Right hindlimb (tissue), 1 donor: ENCODE measurements around the gene SDK2.

Source experiments
- DNase-seq: peaks from one replicate; pipeline ENCODE4 v3.0.0-alpha.2; 2018

SDK2 gene

DNA sequence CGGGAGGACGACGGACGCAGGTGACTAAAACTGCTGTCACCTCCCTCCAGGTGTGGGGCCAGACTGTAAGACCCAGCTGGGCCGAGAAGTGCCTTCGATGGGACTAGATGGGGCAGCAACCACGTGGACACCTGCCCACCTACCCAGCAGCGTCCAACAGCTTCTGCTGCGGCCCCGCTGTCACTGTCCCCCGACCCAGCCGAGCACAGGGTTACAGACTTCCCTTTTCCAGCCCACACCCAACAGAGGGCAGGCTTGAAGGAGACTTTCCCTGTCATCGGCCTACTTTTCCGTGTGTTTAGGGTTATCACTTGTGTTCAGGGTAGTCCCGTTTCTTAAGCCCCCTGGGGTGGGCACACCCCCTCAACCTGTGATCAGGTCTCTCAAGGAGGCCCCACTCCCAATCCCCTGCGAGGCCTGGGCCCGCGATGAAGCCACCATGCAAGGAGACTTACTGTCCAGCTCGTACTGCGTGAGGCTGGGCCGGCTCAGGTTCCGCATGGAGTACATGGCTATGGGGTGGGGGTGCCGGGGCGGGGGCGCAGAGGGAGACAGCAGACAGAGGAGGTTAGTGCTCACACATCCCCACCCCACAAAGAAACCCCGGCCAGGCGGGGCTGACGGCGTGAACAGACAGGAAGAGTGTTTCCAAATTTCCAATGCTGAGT lies 263.7 kb downstream of the SDK2 start:
- no peak for DNase-seq

DNA sequence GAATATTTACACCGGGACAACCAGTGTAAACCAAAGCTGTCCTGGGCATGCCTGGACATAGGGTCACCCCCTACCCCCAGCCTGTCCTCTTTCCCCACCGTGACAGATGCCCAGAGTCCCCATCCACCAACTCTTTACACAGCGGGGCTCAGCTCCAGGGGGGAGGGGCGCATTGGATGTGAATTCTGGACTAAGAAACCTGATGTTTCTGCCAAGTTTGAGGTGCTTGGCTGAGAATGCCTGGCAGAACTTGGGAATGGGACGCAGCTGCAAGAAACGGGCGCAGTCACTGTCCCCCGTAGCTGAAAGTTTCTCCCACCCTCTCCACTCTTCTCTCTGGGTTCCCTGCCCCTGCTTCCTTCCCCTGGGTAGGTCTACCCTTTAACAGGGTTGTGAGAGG lies 264.4 kb downstream of the SDK2 start:
- no peak for DNase-seq

DNA sequence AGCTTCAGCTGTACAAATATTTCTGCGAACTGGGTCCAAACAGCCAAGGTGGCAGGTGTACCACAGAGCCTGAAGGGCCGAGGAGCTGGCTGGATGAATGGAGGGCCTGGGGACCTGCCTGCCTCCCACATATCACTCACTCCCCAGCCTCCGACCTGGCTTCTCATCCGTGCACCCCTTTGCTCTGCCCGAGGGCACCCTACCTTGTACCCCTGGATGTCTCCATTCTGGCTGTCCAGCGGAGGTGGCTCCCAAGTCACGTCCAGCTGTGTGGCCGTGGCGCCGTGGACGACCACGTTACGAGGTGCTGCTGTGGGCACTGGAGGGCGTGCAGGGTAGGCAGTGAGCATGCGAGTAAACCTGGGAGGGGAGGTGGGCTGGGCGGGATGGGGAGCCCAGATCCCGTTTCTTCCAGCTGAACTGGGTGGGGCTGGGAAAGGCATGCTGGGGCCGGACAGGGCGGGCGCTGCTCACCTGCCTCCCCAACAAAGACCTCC lies 265.2 kb downstream of the SDK2 start:
- no peak for DNase-seq

DNA sequence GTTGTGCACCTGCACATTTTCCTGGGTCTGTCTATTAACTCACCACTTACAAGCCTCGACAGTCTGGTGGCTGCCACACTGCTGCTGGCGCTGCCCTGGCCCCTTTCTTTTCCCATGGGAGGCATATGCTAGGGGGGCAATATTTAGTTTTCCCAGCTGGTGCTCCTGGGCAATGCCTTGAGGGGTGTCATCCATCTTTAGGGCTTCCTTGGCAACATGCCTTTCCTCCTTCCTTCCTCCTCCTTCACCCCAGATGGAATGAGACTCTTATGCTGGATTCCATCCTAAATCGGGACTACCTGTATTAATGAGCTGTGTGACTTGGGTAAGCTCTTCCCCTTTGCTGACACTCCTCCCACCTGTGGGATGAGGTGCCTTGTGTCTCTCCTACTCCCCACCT lies 267.6 kb downstream of the SDK2 start:
- no peak for DNase-seq

DNA sequence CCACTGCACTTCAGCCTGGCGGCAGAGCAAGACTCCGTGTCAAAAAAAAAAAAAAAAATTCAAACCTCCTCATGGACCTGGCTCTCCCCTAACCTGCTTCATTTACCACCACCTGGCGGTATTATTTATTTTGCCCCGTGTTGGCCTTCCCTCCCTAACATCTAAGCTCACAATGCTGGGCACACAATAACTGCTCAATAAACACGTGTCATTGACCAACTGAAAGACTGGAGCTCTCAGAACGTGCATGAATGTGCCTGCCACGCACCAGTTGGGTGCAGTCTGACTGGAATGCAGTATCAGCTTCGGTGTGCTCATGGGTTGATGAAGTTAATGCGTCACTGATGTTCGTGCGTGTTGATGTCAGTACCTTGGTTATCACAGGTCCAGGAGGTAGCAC lies 268.1 kb downstream of the SDK2 start:
- DNase-seq, result no peak

DNA sequence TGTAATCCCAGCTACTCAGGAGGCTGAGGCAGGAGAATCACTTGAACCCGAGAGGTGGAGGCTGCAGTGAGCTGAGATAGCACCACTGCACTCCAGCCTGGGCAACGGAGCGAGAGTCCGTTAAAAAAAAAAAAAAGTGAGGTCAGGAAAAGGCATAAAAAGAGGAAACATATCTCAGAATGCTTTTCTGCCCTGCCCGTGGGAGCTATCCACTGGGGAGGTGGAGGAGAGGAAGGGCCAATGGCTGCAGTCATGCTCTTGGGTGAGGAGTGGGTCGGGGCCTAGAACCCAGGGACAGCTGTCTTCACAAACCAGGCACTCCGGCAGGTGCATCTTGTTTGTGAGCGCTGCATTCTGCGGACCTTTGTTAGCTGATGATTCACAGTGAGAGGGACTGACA lies 272.4 kb downstream of the SDK2 start:
- no peak for DNase-seq

DNA sequence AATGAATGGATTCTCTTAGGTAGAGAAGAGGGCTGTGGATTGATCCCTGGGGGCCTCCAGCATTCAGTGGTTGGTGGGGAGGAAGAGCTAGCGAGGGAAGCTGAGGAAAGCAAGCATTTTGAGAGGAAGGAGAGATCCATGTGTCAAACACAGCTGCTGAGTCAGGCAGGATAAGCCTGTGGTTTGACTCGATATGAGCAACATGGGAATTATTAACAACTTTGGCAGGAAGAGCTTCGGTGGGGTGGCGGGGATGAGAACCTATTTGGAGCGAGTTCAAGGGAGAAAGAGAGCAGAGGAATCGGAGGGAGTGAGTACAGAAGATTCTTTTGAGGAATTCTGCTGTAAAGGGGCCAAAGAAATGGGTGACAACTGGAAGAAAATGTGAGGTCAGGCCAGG lies 273.0 kb downstream of the SDK2 start:
- DNase-seq, result no peak

DNA sequence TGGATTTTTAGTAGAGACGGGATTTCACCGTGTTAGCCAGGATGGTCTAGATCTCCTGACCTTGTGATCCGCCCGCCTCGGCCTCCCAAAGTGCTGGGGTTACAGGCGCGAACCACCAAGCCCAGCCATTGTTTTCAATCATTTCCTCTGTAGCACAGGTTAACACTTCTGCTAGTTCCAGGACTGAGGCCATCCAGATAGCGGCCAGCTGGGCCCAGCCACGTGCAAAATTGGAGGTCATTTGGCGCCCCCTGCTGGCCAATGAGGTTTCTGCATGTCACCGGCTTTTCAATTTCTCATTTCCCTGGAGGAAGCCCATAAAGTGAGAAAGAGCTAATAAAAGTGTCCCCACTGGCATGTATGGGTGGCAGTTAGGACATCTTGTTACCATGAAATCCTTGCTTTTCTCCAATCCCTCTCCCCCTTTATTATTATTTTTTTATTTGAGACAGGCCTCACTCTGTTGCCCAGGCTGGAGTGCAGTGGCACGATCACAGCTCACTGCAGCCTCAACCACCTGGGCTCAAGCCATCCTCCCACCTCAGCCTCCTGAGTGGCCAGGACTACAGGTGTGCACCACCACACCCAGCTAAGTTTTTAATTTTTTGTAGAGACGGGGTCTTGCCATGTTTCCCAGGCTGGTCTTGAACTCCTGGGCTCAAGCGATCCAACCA lies 274.3 kb downstream of the SDK2 start:
- DNase-seq, result peak; percentile 87

DNA sequence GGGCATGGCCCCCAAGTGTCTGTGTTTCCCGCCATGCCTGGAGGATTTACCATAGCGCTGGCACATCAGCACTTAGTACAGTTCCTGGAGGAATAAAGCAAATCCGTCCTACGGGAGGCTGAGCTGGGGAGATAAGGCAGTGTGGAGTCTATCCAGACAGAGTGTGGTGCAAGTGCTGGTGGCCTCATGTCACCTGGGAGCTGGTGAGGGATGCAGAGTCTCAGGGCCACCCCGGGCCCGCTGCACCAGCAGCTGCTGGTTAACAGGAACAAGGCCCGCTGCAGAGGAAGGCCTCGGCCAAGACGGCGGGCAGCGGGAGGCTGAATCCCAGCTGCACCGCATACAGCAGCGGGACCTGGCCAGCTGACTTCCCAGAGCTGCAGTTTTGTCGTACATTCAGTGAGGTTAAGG lies 275.1 kb downstream of the SDK2 start:
- no peak for DNase-seq

DNA sequence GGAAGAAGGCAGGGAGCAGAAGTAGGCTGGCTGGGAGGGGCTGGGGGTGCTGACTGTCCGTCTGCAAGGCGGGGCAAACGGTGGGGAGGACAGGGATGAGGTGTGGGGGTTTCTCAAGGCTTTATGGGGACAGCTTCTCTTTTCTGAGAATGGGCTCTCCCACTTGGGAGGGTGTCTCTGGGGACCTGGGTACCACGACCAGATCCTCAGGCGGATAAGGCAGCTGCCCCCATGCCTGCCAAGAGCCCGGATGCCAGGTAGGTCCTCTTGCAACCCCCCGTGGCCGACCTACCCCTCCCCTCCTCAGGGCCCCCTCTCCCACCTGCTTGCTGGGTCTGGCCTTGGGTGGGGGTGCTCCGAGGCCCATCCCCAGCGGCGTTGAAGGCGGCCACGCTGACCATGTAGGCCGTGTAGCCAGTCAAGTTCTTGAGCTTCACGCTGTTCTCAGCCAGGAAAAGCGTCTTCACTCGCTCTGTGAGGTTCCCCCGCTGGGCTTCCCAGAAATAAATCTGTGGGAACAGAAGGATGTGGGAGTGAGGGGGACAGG lies 276.1 kb downstream of the SDK2 start:
- DNase-seq, result no peak

DNA sequence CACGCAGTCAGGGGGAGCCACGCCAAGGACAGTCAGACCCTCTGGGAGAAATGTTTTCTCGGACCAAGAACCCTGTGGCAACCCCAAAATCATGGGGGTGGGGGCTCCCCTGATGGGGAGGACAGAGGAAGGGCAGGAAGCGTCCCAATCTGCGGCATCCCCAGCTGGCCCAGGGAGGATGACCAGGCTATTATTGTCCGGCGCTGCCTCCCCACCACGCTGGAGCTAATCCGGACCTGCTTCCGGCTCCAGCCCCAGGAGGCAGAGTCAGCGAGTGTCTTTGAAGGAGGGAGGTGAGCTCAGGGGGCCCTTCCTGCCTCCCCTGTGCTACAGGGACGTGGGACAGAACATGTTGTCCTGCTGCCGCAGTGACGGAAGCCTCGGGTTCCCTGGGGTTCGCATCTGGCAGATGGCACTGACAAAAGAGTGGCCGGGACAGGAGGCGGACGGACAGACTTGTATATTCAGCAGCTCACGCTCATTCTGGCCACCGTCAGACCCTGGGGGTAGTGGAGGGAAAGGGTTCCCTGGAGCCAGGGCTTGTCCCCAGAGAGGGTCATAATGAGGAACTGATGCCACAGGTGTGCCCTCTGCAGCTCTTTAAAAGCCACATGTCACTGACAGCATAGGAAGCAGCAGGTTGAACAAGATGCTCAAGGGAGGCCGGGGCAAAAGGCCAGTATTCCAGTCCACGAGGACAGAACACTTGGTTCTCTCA lies 278.2 kb downstream of the SDK2 start:
- peak; percentile 43 for DNase-seq

DNA sequence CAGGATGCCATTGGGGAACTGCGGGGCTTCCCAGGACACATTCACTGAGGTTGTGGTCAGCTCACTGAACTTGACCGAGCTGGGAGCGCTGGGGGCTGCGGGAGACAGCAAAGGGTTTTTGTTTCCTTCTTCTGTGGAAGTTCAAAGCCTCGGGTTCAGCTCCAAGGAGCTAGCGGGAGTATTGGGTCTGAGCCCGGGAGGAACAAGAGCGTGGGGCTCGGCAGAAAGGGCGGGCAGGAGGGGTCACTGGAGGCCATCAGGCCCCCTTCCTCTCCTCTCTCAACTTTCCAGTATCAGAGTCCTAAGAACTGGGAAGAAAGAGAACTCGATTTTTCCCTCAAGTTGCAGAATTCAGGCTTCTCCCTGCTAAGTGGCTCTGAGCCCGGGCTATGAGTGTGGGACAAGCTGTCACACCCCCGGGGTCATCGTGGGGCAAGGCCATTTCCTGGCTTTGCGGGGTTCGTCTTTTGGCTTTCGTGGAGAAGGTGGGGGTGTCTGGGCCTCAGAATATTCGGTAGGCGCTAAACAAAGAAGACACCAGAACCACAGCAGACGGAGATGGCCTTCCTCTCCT lies 278.9 kb downstream of the SDK2 start:
- peak; percentile 29 for DNase-seq

DNA sequence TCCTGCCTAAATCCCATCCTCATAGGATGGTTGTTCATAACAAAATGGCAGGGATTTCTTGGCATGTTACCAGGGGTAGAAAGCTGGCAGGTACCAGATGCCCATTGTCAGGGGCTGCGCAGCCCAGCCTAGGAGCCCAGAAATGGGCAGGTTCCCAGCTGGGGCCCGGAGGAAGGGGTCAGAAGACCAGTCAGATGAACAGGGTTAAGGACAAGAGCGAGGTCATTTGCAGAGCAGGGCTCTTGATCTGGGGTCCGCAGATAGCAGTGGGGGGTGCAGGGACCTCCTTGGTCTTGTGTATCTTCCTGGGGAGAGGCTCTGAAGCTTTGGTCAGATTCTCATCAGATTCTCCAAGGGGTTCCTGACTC lies 280.1 kb downstream of the SDK2 start:
- no peak for DNase-seq

DNA sequence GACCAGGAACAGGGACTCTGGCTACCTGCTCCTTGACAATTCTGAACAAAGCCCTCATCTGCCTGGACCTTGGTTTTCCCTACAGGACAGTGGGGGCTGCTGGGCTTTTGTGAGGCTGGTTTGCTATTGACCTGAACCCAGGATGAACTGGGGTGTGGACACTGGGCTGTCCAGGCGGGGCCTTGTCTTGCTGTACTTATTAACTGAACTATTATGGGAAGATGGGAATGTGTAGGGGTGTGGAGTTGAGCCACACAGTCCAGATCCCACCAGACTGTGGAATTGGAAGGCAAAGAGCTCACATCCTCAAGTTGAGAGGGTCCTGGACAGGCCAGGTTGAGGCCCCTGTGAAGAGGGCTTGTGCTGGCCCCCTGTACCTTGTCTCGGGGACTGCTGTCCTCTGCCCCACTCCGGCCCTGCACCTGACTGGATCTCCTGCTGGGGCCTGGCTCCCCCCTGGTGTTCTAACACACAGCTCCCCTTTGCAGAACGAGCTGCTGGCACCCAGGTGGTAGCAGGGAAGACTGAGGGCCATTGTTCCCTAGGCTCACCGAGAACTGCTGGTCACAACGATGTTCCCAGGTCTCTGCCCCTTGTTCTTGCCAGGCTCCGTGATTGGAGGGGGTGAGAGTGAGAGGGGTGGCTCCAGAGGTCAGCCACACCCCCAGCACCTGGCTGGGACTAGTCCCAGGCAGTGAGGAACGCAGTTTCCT lies 280.6 kb downstream of the SDK2 start:
- DNase-seq, result no peak

DNA sequence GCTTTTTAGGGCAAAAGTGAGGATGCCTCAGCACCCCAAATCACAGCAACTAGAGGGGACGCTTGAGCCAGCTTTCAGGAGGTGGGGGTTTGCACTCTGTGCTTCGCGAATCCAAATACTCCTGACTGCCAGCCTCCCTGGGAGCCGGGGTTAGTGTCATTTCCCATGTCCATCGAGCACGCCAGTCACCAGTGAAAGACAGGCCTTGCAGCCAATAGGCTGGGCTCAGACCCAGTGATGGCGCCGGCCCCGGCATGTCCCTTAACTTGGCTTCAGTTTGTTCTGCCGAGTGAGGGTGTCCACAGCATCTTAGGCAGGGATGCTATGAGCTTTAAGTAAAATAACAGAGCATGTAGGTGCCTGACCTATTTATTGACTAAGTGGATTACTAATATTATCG lies 281.5 kb downstream of the SDK2 start:
- DNase-seq, result no peak

DNA sequence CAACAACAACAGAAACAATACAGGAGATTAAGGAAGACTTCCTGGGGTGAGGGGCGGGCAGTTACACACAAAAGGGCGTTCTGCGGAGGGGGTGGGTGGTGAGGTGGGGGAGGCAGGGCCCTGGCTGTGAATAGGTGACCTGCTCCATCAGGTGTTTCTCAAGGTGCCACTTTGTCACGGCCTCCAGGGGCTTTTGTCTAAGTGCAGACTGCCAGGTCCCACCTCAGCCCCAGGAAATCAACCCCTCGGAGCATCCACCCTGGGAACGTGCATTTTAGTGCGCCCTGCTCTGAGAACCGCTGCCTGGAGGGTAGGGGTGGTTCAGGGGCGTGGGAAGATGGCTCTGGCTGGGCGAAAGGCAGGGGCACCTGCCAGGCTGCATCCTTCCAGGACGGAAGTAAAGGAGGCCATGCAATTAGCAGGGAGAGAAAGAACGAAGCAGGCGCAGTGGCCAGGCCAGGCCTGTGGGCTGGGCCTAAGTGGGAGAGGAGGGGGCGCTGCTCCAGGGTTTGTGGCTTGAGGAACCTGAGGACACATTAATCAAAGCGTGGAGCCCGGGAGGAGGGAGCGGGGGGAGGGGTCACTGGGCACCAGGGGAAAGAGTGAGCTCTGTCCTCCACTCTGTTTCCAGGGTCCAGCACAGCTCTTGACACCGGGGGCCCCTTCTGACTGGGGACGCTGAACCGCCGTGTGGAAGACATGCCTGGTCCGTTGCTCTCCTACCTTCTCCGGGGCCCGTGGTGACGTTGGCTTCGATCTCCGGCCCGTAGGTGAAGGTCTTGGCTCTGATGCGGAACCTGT lies 283.1 kb downstream of the SDK2 start:
- peak; percentile 10 for DNase-seq

DNA sequence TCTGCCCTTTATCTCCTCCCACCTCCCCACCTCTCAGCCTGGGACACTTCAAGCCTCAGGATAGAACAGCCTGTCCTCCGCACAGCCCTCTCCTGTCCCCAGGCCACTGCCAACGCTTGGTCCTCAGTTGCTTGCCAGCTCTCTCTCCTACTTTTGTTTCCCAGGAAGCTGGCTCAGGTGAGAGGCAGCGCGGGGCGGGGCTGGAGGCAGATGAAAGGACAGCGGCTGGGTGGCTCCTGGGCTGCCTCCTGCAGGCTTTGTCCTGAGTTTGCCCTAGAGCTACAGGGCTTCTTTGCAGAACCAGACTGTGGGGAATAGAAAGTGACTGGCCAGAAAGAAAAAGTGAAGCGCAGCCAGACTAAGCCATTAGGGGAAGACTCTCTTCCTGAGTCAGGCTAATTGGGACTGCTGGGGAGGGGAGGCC lies 284.2 kb downstream of the SDK2 start:
- no peak for DNase-seq

DNA sequence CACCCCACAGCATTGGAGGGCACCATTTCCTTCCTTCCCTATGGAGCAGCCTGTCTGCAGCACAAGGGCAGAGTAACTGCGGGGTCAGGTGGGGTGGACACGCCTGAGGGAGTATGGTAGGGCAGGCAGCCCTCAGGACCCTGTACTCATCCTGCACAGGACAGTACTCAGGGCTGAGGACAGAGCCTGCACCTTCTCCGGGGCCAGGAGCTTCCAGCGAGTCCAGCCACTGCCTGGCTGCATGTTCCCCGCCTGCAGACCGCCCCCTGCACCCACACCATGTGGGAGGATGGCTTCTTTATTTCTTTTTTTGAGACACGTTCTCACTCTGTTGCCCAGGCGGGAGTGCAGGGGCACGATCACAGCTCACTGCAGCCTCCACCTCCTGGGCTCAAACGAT lies 284.9 kb downstream of the SDK2 start:
- no peak for DNase-seq

DNA sequence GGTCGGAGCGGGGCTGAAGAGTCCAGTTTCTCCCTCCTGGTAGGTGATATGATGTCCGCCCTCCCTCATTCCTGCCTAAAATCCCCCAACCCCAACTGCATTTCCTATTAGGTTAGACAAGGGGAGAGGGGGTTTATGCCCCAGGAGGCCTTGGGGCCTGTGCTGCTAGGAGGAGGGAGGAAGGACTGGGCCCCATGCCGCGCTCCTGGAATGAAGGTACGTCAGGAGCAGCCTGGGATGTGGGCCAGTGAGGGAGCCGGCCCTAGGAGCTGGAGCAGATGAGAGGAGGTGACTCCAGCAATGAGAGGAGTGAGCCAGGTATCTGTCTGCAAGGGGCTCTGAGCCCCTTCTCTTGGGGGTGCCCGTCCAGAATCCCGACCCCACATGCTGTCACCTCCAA lies 285.6 kb downstream of the SDK2 start:
- DNase-seq, result no peak

DNA sequence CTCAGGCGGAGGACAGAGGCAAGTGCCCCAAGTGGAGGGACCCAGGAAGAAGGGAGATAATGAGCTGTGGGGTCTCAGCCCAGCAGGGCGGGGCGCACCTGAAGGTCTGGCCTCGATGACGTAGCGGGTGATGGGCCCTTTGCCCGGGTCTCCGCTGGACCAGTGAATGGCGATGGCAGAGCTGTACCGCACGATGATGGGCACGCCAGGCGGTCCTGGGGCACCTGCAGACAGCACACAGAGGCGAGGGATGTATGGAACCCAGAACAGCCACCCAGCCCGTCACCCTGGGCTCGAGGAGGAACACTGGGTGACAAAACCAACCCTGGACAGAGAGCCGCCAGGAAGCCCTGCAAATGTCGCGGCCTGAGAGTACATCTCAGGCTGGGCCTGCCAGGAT lies 286.3 kb downstream of the SDK2 start:
- DNase-seq, result no peak

DNA sequence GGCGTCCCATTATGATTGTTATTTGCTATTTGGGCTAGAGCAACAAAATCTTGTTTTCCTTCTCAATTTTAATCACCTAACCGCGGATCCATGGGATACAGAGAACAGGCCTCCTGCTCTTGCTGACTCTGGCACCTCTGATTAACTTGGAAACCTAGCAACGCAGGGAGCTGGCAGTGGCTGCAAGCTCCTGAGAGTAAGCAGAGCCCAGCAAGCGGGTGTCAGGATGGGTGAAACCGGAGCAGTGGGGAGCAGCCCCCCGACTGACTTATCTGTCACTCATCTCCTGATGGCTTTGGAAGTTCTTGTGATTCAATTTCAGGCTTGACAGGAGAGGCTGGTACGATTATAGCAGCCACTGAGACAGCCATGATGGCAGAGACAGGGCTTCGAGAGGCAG lies 286.9 kb downstream of the SDK2 start:
- DNase-seq, result no peak
